Measurements from ENCODE around the gene LRPAP1. TPM values are rescaled to one million over a fixed set of nuclear protein-coding genes. Genes with fewer than 3 reads are reported as not detected.

Gene LRPAP1
- total RNA-seq, 1 donor from 2014 or later: 15.7 TPM

DNA sequence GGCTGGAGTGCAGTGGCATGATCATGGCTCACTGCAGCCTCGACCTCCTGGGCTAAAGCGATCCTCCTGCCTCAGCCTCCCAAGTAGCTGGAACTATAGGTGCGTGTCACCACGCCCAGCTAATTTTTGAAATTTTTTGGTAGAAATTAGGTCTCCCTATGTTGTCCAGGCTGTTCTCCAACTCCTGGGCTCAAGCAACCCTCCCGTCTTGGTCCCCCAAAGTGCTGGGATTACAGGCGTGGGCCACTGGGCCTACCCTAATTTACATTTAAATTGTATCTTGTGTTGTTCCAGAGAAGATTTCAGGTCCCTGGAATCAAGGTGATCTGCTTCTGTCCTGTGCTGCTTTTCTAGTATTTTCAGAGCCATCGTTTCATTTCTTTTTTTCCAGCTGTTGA lies 1.2 kb upstream of the LRPAP1 start:
- Histone ChIP-seq H3K4me1 (ENCODE audit: control insufficient read depth in 3 of 3, insufficient read depth in 3 of 3, low read length in 3 of 3) (peaks cover 23 to 33% (median 27%) of the 10 kb centered on the region in 3 donors), H3K9me3 (ENCODE audit: control insufficient read depth in 3 of 3, low read length in 3 of 3) (no peaks in the 10 kb centered on the region), H3K36me3 (ENCODE audit: control insufficient read depth in 3 of 3, insufficient read depth in 3 of 3, low read length in 3 of 3) (peaks cover 5 to 15% (median 6%) of the 10 kb centered on the region in 3 donors), H3K4me3 (ENCODE audit: low read length in 3 of 3) (no peak overlapping the region), H3K9ac (ENCODE audit: low read depth in 1 of 3, low read length in 3 of 3) (no peak overlapping the region), H3K27ac (ENCODE audit: low read depth, low read length) (no peak overlapping the region), H3K27me3 (ENCODE audit: control insufficient read depth in 3 of 3, insufficient read depth in 3 of 3, low read length in 3 of 3) (no peaks in the 10 kb centered on the region)

DNA sequence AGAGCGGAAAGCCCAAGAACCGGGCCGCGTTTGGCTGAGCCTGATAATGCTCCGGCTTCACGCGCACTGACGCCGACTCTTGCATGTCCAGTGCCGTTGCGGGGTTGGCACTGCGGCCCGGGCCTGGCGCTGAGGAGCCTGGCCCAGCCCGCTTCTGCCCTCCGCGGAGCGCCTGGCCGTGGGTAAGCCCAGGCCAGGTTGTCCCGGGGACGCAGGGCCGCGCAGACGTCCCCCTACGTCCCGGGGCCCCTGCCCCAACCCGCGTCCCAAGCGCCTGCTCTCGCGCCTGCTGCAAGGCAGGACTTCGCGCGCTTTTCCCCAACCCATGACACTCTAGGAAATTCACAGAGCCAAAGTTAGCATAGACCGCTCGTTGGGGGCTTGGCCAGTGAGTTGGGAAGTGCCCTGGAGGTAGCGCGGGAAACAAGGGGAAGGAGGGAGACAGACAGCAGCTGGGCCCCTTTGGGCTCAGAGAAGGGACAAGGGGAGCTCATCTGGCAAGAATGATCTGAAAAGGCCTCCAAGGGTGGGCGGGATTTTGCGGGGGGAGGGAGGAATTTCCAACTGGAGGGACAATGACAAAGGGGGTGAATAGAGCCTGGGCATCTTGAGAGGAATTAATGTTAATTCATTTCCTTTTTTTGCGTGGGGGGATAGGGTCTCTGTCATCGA lies 665 bp upstream of the LRPAP1 start:
- Histone ChIP-seq H3K4me1 (ENCODE audit: control insufficient read depth in 3 of 3, insufficient read depth in 3 of 3, low read length in 3 of 3) (peaks cover 23 to 33% (median 27%) of the 10 kb centered on the region in 3 donors), H3K9me3 (ENCODE audit: control insufficient read depth in 3 of 3, low read length in 3 of 3) (no peaks in the 10 kb centered on the region), H3K36me3 (ENCODE audit: control insufficient read depth in 3 of 3, insufficient read depth in 3 of 3, low read length in 3 of 3) (peaks cover 7 to 19% (median 8%) of the 10 kb centered on the region in 3 donors), H3K9ac (ENCODE audit: low read depth in 1 of 3, low read length in 3 of 3) (peak overlapping the region; percentile 50 to 73 (median 61)), H3K27me3 (ENCODE audit: control insufficient read depth in 3 of 3, insufficient read depth in 3 of 3, low read length in 3 of 3) (no peaks in the 10 kb centered on the region), H3K27ac (ENCODE audit: low read depth, low read length) (no peak overlapping the region), H3K4me3 (ENCODE audit: low read length in 3 of 3) (peak overlapping the region; percentile 76 to 89 (median 78))

DNA sequence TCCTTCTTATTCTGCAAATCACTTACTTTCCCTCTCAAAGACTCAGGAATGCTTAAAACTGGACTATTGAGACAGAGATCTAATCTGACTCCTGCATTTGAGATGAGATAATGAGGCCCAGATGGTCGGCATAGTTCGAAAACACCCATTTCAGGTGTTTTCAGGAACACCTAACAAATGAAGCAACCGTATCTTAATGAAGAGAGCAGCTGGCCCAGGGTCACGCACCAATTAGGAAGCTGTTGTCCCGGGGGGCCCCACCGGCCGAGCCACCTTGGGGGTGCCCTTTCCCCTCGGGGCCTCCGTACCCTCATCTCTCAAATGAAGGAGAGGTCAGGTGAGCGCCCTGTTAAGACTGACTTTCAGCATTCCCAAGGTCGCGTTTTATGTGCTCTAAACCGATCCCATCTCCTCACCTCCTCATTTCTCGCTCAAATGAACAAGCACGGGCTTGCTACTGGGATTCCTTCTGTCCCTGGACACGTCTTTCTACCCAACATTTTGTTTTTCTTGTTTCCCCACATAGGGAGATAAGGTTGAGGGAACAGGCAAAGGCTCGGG lies 824 bp downstream of the LRPAP1 start:
- Histone ChIP-seq H3K9ac (ENCODE audit: low read depth in 1 of 3, low read length in 3 of 3) (peak overlapping the region; percentile 81 to 94 (median 85)), H3K27me3 (ENCODE audit: control insufficient read depth in 3 of 3, insufficient read depth in 3 of 3, low read length in 3 of 3) (no peaks in the 10 kb centered on the region), H3K27ac (ENCODE audit: low read depth, low read length) (peak overlapping the region; percentile 75)

DNA sequence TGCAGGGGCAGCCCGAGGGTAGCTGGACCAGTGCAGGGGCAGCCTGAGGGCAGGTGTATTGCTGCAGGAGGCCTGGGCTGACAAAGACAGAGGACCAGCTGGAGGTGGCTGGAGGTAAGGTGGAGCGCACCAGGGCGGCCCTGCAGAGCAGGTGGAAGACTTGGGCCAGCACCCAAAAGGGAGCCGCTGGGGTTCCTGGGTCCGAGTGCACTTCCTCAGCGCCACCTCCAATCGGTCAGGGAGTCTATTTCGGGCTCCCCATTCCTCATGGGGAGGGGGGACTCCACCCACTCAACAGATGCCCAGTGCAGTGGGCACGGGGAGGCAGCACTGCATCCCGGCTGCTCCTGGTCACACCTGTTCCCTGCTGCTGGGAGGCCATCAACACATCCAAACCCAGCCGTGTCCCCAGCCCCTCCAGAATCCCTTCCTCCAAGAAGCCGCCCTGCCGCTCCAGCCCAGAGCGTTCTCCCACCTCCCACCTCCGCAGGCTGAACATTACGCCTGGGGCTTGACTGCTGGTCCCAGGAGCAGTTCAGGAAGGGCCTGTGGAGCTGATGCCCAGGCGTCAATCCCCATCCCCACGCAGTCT lies 1.5 kb downstream of the LRPAP1 start:
- Histone ChIP-seq H3K4me1 (ENCODE audit: control insufficient read depth in 3 of 3, insufficient read depth in 3 of 3, low read length in 3 of 3) (peaks cover 23 to 33% (median 27%) of the 10 kb centered on the region in 3 donors), H3K27ac (ENCODE audit: low read depth, low read length) (no peak overlapping the region)

More for the DNA sequence above, 824 bp downstream of the LRPAP1 start:
- H3K4me3 ChIP-seq (ENCODE audit: low read length in 3 of 3): peak overlapping the region; percentile 89 to 94 (median 89)
- peaks cover 23 to 33% (median 27%) of the 10 kb centered on the region in 3 donors for H3K4me1 ChIP-seq (ENCODE audit: control insufficient read depth in 3 of 3, insufficient read depth in 3 of 3, low read length in 3 of 3)
- no peaks in the 10 kb centered on the region for H3K9me3 ChIP-seq (ENCODE audit: control insufficient read depth in 3 of 3, low read length in 3 of 3)
- peaks cover 10 to 19% (median 13%) of the 10 kb centered on the region in 3 donors for H3K36me3 ChIP-seq (ENCODE audit: control insufficient read depth in 3 of 3, insufficient read depth in 3 of 3, low read length in 3 of 3)

DNA sequence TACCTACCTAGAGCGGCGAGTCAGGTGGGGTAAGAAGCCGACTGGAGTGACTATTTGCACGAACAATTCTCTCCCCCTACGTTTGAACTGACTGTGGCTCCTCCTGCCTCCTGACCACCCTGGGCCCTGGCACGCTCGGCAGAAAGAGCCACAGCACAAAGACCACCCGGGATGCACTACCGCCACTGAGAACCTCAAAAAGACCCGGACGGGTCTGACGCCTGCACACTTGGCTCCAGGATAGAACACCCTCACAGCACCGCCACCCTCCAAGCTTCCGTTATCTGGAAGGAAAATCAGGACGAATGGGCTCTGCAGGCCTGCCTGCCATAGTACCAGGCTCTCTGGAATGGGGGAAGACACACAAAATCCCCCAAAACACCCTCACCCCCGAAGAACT lies 2.2 kb downstream of the LRPAP1 start:
- no peaks in the 10 kb centered on the region for H3K9me3 ChIP-seq (ENCODE audit: control insufficient read depth in 3 of 3, low read length in 3 of 3)
- H3K36me3 ChIP-seq (ENCODE audit: control insufficient read depth in 3 of 3, insufficient read depth in 3 of 3, low read length in 3 of 3): peaks cover 12 to 19% (median 13%) of the 10 kb centered on the region in 3 donors
- no peak overlapping the region for H3K27ac ChIP-seq (ENCODE audit: low read depth, low read length)
- H3K27me3 ChIP-seq (ENCODE audit: control insufficient read depth in 3 of 3, insufficient read depth in 3 of 3, low read length in 3 of 3): no peaks in the 10 kb centered on the region
- peaks cover 23 to 33% (median 27%) of the 10 kb centered on the region in 3 donors for H3K4me1 ChIP-seq (ENCODE audit: control insufficient read depth in 3 of 3, insufficient read depth in 3 of 3, low read length in 3 of 3)
- no peak overlapping the region for H3K4me3 ChIP-seq (ENCODE audit: low read length in 3 of 3)
- peak overlapping the region in 1 of 3 donors; percentile 50 for H3K9ac ChIP-seq (ENCODE audit: low read depth in 1 of 3, low read length in 3 of 3)

More for the DNA sequence above, 1.5 kb downstream of the LRPAP1 start:
- Histone ChIP-seq H3K27me3 (ENCODE audit: control insufficient read depth in 3 of 3, insufficient read depth in 3 of 3, low read length in 3 of 3) (no peaks in the 10 kb centered on the region), H3K4me3 (ENCODE audit: low read length in 3 of 3) (peak overlapping the region; percentile 89 to 94 (median 89)), H3K36me3 (ENCODE audit: control insufficient read depth in 3 of 3, insufficient read depth in 3 of 3, low read length in 3 of 3) (peaks cover 12 to 19% (median 13%) of the 10 kb centered on the region in 3 donors), H3K9ac (ENCODE audit: low read depth in 1 of 3, low read length in 3 of 3) (peak overlapping the region; percentile 81 to 94 (median 85)), H3K9me3 (ENCODE audit: control insufficient read depth in 3 of 3, low read length in 3 of 3) (no peaks in the 10 kb centered on the region)

DNA sequence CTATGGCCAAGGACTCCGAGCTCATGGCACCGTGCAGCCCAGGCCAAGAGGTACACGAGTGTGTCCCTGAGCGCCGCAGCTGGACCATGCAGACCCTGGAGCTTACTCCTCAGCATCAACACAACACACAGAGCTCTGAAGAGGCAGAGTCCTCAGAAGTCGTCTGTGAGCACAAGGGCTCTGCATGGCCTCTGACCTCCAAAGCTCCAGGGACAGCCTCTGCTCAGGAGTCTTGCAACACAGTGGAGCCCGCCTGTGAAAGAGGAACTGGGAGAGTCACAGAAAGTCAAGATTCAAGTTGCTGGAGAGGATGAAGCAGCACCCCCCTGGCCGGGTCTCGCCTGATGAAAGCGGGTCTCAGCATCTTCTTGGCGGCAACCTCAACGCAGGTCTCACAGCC lies 2.9 kb downstream of the LRPAP1 start:
- Histone ChIP-seq H3K36me3 (ENCODE audit: control insufficient read depth in 3 of 3, insufficient read depth in 3 of 3, low read length in 3 of 3) (peaks cover 18 to 24% (median 20%) of the 10 kb centered on the region in 3 donors), H3K4me3 (ENCODE audit: low read length in 3 of 3) (no peak overlapping the region), H3K9ac (ENCODE audit: low read depth in 1 of 3, low read length in 3 of 3) (no peak overlapping the region), H3K4me1 (ENCODE audit: control insufficient read depth in 3 of 3, insufficient read depth in 3 of 3, low read length in 3 of 3) (peaks cover 23 to 33% (median 27%) of the 10 kb centered on the region in 3 donors), H3K9me3 (ENCODE audit: control insufficient read depth in 3 of 3, low read length in 3 of 3) (no peaks in the 10 kb centered on the region), H3K27ac (ENCODE audit: low read depth, low read length) (no peak overlapping the region), H3K27me3 (ENCODE audit: control insufficient read depth in 3 of 3, insufficient read depth in 3 of 3, low read length in 3 of 3) (no peaks in the 10 kb centered on the region)

DNA sequence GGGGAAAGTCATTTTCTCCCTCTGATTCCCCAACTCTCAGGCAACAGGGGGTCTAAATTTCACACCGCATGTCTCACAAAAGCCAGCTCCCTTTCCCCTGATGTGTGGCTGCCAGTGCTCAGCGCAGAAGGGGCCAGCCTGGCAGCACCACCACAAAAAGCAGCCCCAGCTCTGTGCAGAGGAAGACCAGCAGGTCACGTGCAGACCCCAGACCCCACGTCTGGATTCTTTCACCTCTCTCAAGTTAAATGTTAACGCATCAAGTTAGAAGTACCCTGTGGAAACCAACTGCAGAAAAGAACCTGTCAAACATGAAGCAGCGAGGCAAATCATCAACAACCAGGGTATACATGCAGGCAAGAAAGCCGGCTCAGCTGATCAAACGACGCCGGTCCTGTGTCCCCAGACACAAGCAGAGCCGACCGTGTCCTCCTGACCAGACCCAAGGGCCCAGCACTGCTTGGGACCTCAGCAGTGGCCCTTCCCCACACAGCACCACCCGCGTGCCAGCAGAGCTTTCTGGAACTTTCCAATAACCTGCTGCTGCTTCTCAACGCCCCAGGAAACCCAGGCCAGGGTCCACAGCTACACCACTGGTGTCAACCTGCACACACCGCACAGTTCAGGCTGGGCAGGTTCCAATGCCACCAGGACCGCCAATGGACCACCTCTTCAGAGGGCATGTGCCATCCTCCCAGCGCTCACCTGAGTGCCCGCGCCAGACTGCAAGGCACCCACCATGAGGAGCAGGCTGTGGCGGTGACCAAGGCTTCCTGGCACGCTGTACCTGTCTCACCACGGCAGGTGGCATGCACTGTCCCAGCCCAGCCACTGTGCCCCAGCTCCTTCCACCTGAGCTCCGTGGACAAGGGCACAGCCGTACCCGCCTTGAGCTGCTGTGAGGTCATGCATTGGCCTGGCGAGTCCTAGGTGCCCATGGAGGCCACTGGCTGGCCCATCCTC lies 4.0 kb downstream of the LRPAP1 start:
- Histone ChIP-seq H3K4me1 (ENCODE audit: control insufficient read depth in 3 of 3, insufficient read depth in 3 of 3, low read length in 3 of 3) (peaks cover 23 to 33% (median 27%) of the 10 kb centered on the region in 3 donors), H3K9me3 (ENCODE audit: control insufficient read depth in 3 of 3, low read length in 3 of 3) (no peaks in the 10 kb centered on the region), H3K36me3 (ENCODE audit: control insufficient read depth in 3 of 3, insufficient read depth in 3 of 3, low read length in 3 of 3) (peaks cover 28 to 29% (median 29%) of the 10 kb centered on the region in 3 donors), H3K27me3 (ENCODE audit: control insufficient read depth in 3 of 3, insufficient read depth in 3 of 3, low read length in 3 of 3) (no peaks in the 10 kb centered on the region), H3K27ac (ENCODE audit: low read depth, low read length) (no peak overlapping the region), H3K9ac (ENCODE audit: low read depth in 1 of 3, low read length in 3 of 3) (no peak overlapping the region), H3K4me3 (ENCODE audit: low read length in 3 of 3) (no peak overlapping the region)

DNA sequence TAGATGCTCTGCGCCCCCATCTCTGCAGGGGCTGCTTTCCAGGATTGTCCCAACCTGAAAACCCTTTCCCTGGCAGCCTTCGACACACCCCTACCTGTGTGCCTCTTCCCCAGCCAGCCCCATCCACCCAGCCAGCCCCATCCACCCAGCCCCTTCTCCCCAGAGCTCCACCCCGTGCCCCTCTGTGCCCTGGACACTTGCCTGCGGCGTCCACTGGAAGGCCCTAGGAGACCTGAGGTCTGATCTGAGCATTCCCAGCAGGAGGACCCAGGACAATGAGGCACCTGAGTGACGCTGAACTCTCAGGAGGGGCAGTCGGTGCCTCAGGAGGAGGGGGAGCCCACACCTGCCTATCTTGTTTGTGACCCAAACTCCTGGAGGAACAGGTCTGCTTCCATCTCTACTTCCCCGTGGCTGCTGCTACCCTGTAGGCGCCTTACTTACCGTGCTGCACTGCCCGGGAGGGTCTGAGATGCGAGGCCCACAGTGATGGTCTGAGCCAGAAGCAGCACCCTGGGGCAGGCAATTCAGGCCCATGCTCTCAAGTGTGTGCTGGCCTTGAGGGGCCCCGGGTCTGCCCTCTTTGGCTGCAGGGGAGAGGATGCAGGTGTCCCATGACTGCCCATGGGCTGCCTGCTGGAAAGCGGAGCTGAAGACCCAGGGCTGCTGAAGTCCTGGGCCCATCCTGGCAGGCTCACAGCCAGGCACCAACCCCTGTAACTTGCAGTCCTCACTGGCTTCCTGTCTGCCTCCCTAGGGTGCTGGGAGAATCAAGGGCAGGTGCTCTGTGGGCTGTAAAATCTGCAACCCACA lies 4.9 kb downstream of the LRPAP1 start:
- Histone ChIP-seq H3K9ac (ENCODE audit: low read depth in 1 of 3, low read length in 3 of 3) (no peak overlapping the region), H3K36me3 (ENCODE audit: control insufficient read depth in 3 of 3, insufficient read depth in 3 of 3, low read length in 3 of 3) (peaks cover 32 to 35% (median 34%) of the 10 kb centered on the region in 3 donors), H3K4me3 (ENCODE audit: low read length in 3 of 3) (no peak overlapping the region), H3K4me1 (ENCODE audit: control insufficient read depth in 3 of 3, insufficient read depth in 3 of 3, low read length in 3 of 3) (peaks cover 18 to 27% (median 21%) of the 10 kb centered on the region in 3 donors), H3K9me3 (ENCODE audit: control insufficient read depth in 3 of 3, low read length in 3 of 3) (no peaks in the 10 kb centered on the region), H3K27ac (ENCODE audit: low read depth, low read length) (no peak overlapping the region), H3K27me3 (ENCODE audit: control insufficient read depth in 3 of 3, insufficient read depth in 3 of 3, low read length in 3 of 3) (no peaks in the 10 kb centered on the region)

DNA sequence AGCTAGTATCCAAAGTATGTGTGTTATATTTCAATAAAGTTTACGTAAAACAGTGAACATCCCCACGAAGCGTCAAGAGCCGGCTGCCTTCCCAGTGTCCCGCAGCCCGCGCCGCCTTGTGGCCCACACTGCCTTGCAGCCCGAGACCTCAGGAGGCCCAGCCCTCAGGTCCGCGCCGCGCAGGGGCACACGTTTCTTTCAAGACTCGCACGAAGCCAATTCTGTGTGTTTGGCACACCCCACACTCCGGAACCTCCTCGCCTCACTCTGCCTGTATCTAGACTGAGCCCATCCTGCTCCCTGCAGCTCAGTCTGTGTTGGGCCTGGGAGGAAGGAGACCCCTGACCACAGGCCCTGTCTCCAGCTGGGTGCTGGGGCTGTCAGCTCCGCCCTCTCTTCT lies 5.8 kb downstream of the LRPAP1 start:
- H3K9ac ChIP-seq (ENCODE audit: low read depth in 1 of 3, low read length in 3 of 3): no peak overlapping the region
- H3K27ac ChIP-seq (ENCODE audit: low read depth, low read length): no peak overlapping the region
- no peaks in the 10 kb centered on the region for H3K9me3 ChIP-seq (ENCODE audit: control insufficient read depth in 3 of 3, low read length in 3 of 3)
- peaks cover 38 to 40% (median 38%) of the 10 kb centered on the region in 3 donors for H3K36me3 ChIP-seq (ENCODE audit: control insufficient read depth in 3 of 3, insufficient read depth in 3 of 3, low read length in 3 of 3)
- peaks cover 14 to 23% (median 19%) of the 10 kb centered on the region in 3 donors for H3K4me1 ChIP-seq (ENCODE audit: control insufficient read depth in 3 of 3, insufficient read depth in 3 of 3, low read length in 3 of 3)
- no peak overlapping the region for H3K4me3 ChIP-seq (ENCODE audit: low read length in 3 of 3)
- no peaks in the 10 kb centered on the region for H3K27me3 ChIP-seq (ENCODE audit: control insufficient read depth in 3 of 3, insufficient read depth in 3 of 3, low read length in 3 of 3)
